Measurements from ENCODE around the gene KIRREL1.

KIRREL1 gene

DNA sequence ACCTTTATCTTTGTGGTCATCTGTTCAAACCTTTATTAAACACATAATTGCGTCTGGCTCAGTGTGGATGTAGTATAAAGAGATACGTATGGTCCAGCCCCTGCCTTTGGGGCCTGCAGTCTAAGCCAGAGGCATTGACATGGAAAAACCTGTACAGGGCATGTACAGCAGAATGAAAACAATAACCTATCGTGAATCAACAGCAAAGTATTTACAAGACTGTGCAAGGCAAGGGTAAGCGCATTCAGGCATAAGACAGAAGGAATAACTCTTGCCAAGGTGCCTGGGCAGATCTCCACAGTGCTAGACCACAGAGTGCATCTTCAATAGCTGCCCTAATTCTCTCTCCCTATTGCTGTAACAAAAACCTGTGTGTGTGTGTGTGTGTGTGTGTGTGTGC is 35.5 kb downstream of the KIRREL1 start:
- TF ChIP-seq, protein P1, sequence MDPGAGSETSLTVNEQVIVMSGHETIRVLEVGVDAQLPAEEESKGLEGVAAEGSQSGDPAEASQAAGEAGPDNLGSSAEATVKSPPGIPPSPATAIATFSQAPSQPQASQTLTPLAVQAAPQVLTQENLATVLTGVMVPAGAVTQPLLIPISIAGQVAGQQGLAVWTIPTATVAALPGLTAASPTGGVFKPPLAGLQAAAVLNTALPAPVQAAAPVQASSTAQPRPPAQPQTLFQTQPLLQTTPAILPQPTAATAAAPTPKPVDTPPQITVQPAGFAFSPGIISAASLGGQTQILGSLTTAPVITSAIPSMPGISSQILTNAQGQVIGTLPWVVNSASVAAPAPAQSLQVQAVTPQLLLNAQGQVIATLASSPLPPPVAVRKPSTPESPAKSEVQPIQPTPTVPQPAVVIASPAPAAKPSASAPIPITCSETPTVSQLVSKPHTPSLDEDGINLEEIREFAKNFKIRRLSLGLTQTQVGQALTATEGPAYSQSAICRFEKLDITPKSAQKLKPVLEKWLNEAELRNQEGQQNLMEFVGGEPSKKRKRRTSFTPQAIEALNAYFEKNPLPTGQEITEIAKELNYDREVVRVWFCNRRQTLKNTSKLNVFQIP (CRISPR knock-in tag; IDR thresholded peaks at IDR 0.05; ENCODE audit: borderline replicate concordance, low read depth) = no peak
- TF ChIP-seq TOX (CRISPR knock-in tag; IDR thresholded peaks at IDR 0.05; ENCODE audit: borderline replicate concordance) = no peak
- TF ChIP-seq RARB (CRISPR knock-in tag; IDR thresholded peaks at IDR 0.05) = no peak
- TF ChIP-seq ZNF8 (CRISPR knock-in tag; IDR thresholded peaks at IDR 0.05) = no peak
- no peak for TF ChIP-seq GLIS3 (CRISPR knock-in tag; IDR thresholded peaks at IDR 0.05)
- TF ChIP-seq TSHZ2 (CRISPR knock-in tag; IDR thresholded peaks at IDR 0.05) = no peak
- peak; percentile 86 for ATAC-seq

GRCh38 chr1:158035014-158035413 is 41.6 kb downstream of the KIRREL1 start:
- TF ChIP-seq CSRNP3 (CRISPR knock-in tag; IDR thresholded peaks at IDR 0.05) = no peak
- TF ChIP-seq TCF4 (CRISPR knock-in tag; IDR thresholded peaks at IDR 0.05; ENCODE audit: borderline replicate concordance) = no peak
- TF ChIP-seq CREB5 (CRISPR knock-in tag; IDR thresholded peaks at IDR 0.05; ENCODE audit: low read depth) = no peak
- TF ChIP-seq GLIS3 (CRISPR knock-in tag; IDR thresholded peaks at IDR 0.05) = no peak
- no peak for TF ChIP-seq ZFP30 (CRISPR knock-in tag; IDR thresholded peaks at IDR 0.05)
- no peak for TF ChIP-seq TSHZ2 (CRISPR knock-in tag; IDR thresholded peaks at IDR 0.05)
- TF ChIP-seq TOX (CRISPR knock-in tag; IDR thresholded peaks at IDR 0.05; ENCODE audit: borderline replicate concordance) = no peak
- no peak for TF ChIP-seq CSDC2 (CRISPR knock-in tag; IDR thresholded peaks at IDR 0.05)
- no peak for ATAC-seq

DNA sequence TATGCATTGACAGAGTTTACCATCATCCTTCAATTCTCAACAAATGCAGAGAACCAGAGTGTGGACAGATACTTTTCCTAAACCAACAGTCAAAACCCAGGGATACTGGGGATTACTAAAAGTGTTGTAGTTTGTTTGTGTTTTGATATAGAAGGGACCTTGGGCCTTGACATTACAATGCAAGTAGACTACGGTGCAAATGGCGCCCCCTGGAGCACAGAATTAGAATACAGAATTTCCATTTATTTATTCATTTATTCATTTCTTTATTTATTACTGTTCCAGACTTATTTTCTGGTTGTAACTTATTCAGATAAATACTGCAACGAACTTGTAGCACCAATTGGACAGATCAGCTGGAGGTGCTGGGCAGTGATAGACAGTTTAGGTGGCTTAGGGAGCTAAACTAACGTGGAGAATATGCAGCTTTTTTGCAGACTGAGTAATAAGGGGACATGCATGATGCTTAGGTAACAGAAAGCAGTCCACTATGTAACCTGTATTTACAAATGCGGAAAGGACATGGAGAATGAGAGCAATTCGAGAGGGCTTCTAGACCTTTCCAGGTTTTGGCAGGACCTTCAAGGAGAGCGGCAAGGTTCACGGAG is 42.6 kb downstream of the KIRREL1 start:
- ATAC-seq = peak; percentile 64
- TF ChIP-seq ESRRG (CRISPR knock-in tag; IDR thresholded peaks at IDR 0.05) (no peak), TSHZ2 (CRISPR knock-in tag; IDR thresholded peaks at IDR 0.05) (no peak), PATZ1 (CRISPR knock-in tag; IDR thresholded peaks at IDR 0.05; ENCODE audit: borderline replicate concordance) (no peak), OSR1 (CRISPR knock-in tag; IDR thresholded peaks at IDR 0.05) (no peak), ZFP3 (CRISPR knock-in tag; IDR thresholded peaks at IDR 0.05) (no peak), TCF4 (CRISPR knock-in tag; IDR thresholded peaks at IDR 0.05; ENCODE audit: borderline replicate concordance) (no peak), SNAI2 (CRISPR knock-in tag; IDR thresholded peaks at IDR 0.05) (no peak), ZNF565 (CRISPR knock-in tag; conservative IDR thresholded peaks at IDR 0.05; ENCODE audit: low read depth) (no peak), BACH2 (CRISPR knock-in tag; IDR thresholded peaks at IDR 0.05; ENCODE audit: borderline replicate concordance) (no peak), ZNF70 (CRISPR knock-in tag; IDR thresholded peaks at IDR 0.05) (no peak), ISL1 (CRISPR knock-in tag; IDR thresholded peaks at IDR 0.05) (no peak)
- TF ChIP-seq, protein P1 (CRISPR knock-in tag; IDR thresholded peaks at IDR 0.05; ENCODE audit: borderline replicate concordance, low read depth) = no peak
